H1 (cell line): ENCODE data around the gene HK1. TPM values are rescaled to one million over a fixed set of nuclear protein-coding genes. Genes with fewer than 3 reads are reported as not detected.

Source experiments
- BACH1 ChIP-seq: IDR thresholded peaks from 2 replicates; pipeline ENCODE4 v1.6.1; 2012; ENCODE audit warnings: low read length, improper control_type of control experiment
- CEBPB ChIP-seq: IDR thresholded peaks from 2 replicates; pipeline ENCODE4 v1.6.1; 2012; ENCODE audit warnings: low read depth, low read length
- CHD7 ChIP-seq: fragments of 300-600 bp; sonication (generic); IDR thresholded peaks from 2 replicates; pipeline ENCODE4 v1.7.1; 2012; ENCODE audit warnings: low read length, moderate library complexity, mild to moderate bottlenecking, inconsistent platforms; ENCODE audit not compliant: insufficient replicate concordance
- HDAC2 ChIP-seq, 2 experiments: fragments of 300-600 bp in 1 of 2; sonication (generic) in 1 of 2; IDR thresholded peaks; 2 replicates each; pipeline ENCODE4 v1.6.1; 2011 to 2012; ENCODE audit warnings: low read depth in 2 of 2, low read length in 2 of 2, mild to moderate bottlenecking in 2 of 2, moderate library complexity in 2 of 2, borderline replicate concordance in 1 of 2, inconsistent platforms in 1 of 2
- JUN ChIP-seq: IDR thresholded peaks from 2 replicates; pipeline ENCODE4 v1.6.1; 2011; ENCODE audit warnings: low read depth, mild to moderate bottlenecking, improper control_type of control experiment, low read length
- NANOG ChIP-seq: IDR thresholded peaks from 2 replicates; pipeline ENCODE4 v1.6.1; 2011; ENCODE audit warnings: low read length, low read depth, mild to moderate bottlenecking, inconsistent platforms; ENCODE audit not compliant: insufficient read depth, poor library complexity, severe bottlenecking
- POLR2A ChIP-seq, 2 experiments: IDR thresholded peaks; 1 replicate in 1 of 2; 2 replicates in 1 of 2; pipeline ENCODE4 v1.6.1; 2011; ENCODE audit warnings: low read depth in 2 of 2, low read length in 2 of 2, mild to moderate bottlenecking in 2 of 2; ENCODE audit errors: control extremely low read depth in 1 of 2
- RBBP5 ChIP-seq: IDR thresholded peaks from 2 replicates; pipeline ENCODE4 v1.7.1; 2012; ENCODE audit warnings: low read depth, mild to moderate bottlenecking, inconsistent platforms, low read length, moderate library complexity, borderline replicate concordance
- SIN3A ChIP-seq, 2 experiments: IDR thresholded peaks in 1 of 2; conservative IDR thresholded peaks in 1 of 2; 2 replicates each; pipeline ENCODE4 v1.6.1; 2011 to 2012; ENCODE audit warnings: low read length in 2 of 2, improper control_type of control experiment in 1 of 2, low read depth in 1 of 2, mild to moderate bottlenecking in 1 of 2
- TAF7 ChIP-seq: optimal IDR thresholded peaks from 2 replicates; pipeline ENCODE3; 2011; ENCODE audit warnings: low read depth, mild to moderate bottlenecking, inconsistent platforms, low read length, moderate library complexity, borderline replicate concordance
- ZNF274 ChIP-seq: IDR thresholded peaks from 2 replicates; pipeline ENCODE4 v1.7.0; 2012; ENCODE audit warnings: low read length, borderline replicate concordance; ENCODE audit errors: extremely low read depth
- polyA plus RNA-seq, 7 experiments: library from polyadenylated mRNA; depleted of rRNA in 3 of 7; stranded (reverse) in 5 of 7; unstranded in 2 of 7; fragments of >200 nt in 5 of 7; fragments of 200-250 nt in 2 of 7; gene quantifications; 1 replicate in 5 of 7; 2 replicates in 1 of 7; 4 replicates in 1 of 7; pipeline versions ENCODE4 v1.2.1 to v1.2.3, GENCODE V29; 2011 to 2013; ENCODE audit warnings: missing spikeins in 2 of 7, mixed read lengths in 2 of 7
- total RNA-seq: library from RNA; stranded (reverse); fragmentation: NEBNext Ultra II Directional; extraction: Animal tissue kit (Norgen Biotek cat#: 25700); gene quantifications from 2 replicates; pipeline ENCODE4 v1.2.1, GENCODE V29; 2021

The HK1 gene
- total and polyA plus RNA-seq, 2 of the 8 experiments (the other 6 are each of a cell fraction or from before 2014, with no cell fraction given), result 55.8 to 247 TPM

- TF ChIP-seq CHD7 (no peak), JUN (no peak), HDAC2 (IDR thresholded peaks at IDR 0.05; ENCODE audit: borderline replicate concordance in 1 of 2, low read depth in 2 of 2, low read length in 2 of 2) (no peak), SIN3A (conservative IDR thresholded peaks at IDR 0.05 in 1 of 2, IDR thresholded peaks at IDR 0.05 in 1 of 2; ENCODE audit: low read depth in 1 of 2, low read length in 2 of 2) (no peak), ZNF274 (no peak), RBBP5 (no peak), TAF7 (no peak), POLR2A (IDR thresholded peaks at IDR 0.05; ENCODE audit: control extremely low read depth in 1 of 2, low read depth in 2 of 2, low read length in 2 of 2) (no peak), CEBPB (no peak), NANOG (no peak), BACH1 (no peak)
These were observed 167.9 kb downstream of the HK1 start (continued) for GRCh38 chr10:69446229-69446628.
